Activated T-cell treated with anti-CD3 and anti-CD28 coated beads for 4 hours (primary cell): ENCODE measurements around the gene RALGAPA2.

Experiments
- DNase-seq: peaks from one replicate; pipeline ENCODE4 v3.0.0-alpha.2; 2020

The RALGAPA2 gene

DNA sequence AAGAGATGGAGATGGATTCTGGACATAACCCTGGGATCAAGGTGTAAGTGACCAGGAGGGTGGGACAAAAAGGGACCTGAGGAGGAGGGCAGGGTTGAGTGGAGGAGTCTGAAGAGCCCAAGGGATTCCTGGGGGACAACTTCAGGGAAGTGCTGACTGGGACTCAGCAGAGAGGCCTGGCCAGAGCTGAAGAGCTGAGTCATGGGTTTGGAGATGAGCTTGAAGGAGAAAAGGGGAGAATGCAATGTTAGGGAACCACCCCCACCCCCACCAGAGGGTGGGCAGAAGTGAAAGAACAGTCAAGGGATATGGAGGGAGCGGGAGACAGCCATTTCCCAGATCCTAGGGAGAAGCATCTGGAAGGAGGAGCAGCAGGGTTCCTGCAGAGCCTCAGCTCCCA, 289.3 kb downstream of the RALGAPA2 start:
- no peak for DNase-seq

- DNase-seq, result no peak
Measured at GRCh38 chr20:20417876-20418676, 294.4 kb downstream of the RALGAPA2 start.

DNA sequence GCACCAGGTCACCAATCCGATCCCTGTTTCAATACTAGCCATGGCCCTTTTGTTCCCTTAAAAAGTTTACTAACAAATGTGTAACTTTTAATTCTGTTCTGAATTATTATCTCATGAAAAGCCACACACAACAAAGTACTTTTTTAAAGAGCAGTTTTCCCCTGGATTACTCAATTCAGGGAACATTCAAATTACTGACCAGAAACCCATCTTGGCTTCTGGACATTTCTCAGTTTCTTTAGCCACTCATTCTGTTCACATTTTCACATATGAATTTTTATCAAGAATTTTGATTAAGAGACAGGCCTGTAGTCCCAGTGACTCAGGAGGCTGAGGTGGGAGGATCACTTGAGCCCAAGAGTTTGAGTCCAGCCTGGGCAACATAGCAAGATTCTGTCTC, 297.1 kb downstream of the RALGAPA2 start:
- no peak for DNase-seq

DNA sequence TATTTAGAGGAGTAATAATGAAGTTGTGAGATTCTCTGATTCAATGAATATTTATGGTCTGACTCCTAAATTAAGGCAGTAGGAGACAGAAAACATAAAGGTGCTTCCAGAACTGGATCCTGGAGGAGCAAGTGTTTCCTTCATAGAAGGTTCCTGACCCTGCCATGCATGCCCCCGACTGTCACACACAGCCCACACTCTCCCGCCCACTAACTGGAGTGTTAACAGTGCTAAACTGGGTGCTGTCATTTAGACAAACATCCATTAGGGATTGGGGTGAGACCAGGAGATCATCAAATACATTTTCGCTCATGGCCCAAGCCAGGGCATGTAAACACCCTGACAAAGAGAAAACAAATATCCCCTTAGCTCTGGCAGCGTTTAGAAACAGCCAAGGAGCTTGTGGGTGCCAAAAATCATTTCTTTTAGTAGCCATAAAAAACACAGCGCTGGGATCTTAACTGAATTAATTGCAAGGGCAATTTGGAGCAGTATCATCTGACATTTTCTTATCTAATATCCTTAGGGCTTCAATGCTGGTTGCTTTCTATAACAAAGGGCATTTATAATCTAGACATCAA, 297.7 kb downstream of the RALGAPA2 start:
- no peak for DNase-seq

- DNase-seq, result no peak
Measured at GRCh38 chr20:20413810-20414281, 298.6 kb downstream of the RALGAPA2 start.

DNA sequence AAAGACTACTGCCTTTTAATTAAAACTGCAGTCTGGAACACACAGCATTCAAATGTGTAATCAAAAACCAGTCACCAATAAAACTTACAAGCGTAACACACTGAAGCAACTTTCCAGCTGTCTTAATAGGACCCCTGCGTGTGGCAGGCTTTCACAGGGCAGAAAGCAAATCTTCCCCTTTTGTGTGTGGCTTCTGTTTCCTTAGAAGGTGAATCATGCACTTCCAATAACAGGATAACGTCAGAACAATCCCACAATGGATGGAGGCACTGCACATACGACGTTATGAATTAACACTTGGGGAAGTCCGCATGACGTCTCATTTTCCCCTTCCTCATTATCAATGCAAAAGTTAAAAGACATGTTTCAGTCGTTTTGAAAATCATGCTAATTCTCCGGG, 299.7 kb downstream of the RALGAPA2 start:
- DNase-seq, result no peak

DNA sequence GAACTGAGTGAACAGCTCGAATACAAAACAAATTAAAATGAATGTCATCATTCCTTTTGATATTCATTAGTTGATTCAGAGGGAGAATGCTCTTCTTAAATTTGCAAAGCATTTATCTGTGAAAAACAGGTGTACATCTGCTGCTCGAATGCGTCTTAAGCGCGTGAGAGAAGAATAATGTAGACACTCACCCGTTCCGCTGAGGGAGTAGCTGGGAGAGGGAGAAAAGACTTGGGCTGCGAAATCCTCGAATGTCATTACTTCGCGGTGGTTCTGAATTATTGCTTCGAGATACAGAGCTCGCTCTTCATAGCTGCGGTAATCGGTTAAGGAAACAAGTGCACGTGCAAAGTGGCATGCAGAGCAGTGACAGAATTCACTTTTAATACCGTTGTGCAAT, 300.6 kb downstream of the RALGAPA2 start:
- no peak for DNase-seq

GRCh38 chr20:20411402-20411801, 301.0 kb downstream of the RALGAPA2 start:
- no peak for DNase-seq

DNA sequence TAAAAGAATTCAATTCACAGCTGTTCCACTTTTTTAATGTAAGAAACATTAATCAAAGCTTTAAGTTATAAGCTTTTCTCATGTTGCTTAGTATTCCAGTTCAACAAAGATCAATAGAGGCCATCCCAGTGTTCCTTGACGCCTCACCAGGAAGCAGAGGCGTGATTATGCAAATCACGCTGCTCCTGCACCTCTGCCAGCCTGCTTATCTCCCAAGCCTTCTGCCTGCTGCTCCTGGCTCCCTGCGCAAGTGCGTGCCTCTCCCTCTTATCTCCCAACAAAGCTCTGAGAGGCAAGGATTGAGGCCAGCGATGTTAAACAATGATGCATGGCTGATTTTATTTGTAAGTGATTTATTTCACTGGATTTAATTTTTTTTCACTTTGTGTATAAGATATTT, 301.8 kb downstream of the RALGAPA2 start:
- no peak for DNase-seq

DNA sequence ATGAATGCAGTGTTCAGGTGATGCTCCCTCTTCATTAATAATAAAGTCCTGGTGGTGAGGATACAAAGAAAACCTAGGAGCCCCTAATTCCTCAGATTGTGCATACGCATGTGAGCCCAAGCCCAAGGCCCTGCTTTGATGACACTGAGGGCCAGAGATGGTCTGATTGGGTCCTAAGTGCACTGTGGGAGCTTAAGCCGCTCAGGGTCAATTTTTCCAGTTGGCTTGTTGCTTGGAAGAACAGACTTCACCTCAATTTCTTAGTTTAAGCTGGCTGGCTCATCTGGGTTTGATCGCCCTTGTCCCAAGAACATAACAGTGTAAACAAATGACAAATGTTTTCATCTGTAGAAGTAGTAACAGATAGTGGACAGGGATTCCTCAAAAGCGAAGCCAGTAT, 303.1 kb downstream of the RALGAPA2 start:
- DNase-seq, result no peak

DNA sequence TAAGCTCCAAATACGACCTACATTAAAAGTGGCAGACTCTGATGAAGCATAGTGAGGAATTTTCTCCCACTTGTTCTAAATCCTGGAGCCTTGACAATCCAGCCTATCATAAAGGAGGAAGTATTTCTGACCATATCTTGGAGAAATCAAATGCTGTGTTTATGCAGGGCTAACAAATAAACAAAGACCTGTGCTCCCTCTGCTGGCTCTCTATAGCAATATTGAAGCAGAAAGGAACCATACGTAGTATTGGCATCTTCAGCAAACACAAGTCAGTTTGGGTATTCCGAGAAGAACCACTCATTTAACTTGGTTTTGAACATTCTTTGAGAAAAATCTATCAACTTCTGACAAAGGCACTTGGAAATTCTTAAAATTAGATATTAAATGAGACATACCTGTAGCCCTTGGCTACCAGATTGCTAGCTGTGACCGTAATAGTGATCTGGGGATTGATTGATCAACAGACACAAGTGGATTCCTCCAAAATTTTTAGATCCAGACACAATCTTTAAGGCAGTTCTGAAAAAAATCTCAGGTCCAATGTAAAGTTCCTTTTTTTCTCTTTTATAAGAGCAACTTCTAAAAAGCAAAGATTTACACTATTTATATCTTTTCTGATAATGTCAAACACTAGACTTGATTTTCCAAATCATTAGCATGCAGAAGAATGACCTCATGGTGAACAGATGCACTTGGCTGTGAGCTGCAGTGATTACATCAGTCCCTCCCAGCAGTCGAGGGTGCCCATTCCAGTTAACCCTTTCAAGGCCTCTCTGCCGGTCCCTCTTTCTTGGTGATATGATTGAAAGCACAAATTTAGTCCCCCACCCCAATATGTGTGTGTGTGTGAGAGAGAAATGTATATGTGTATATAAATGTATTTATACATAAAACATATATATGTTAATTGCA, 304.3 kb downstream of the RALGAPA2 start:
- no peak for DNase-seq

- no peak for DNase-seq
Measured at GRCh38 chr20:20406306-20406705, 306.1 kb downstream of the RALGAPA2 start.

DNA sequence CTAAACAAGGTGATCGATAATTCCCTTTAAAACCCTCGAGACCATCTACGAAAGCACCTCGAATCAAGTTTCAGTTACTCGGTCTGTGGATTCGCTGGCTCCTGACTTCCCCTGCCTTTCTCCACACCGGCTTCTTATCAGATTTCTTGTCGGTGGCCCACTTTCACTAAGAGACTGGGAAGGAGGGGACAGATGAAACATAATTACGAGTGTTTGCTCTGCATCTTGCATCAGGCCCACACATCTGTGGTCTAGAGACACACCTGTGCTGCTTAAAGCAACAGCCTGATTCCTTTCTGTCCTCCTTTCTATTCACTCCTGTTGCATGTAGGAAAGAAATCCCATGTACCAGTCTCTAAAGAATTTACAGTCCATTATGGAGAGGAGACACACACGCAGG, 306.8 kb downstream of the RALGAPA2 start:
- no peak for DNase-seq

DNA sequence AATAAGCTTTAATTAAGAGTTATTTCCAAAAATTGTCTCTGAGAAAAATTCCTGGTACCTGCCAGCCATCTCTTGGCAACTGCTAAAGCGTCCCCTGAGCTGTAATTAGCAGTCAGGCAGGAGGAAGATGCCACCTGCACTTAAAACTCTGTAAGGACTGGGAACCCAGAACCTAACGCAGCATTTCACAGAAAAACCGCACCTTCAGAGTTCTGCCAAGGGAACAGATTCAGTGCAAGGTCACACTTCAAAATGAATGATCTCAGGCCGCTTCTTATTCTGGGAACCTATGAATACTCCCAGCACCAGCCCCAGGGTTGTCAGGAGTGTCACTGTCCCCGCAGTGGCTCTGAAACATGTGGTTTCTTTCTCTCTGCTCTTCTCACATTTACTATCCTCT, 307.8 kb downstream of the RALGAPA2 start:
- DNase-seq, result no peak

- no peak for DNase-seq
Measured at GRCh38 chr20:20401991-20402390, 310.5 kb downstream of the RALGAPA2 start.

- DNase-seq, result no peak
Measured at GRCh38 chr20:20399531-20400500, 312.6 kb downstream of the RALGAPA2 start.

- no peak for DNase-seq
Measured at GRCh38 chr20:20398123-20398522, 314.3 kb downstream of the RALGAPA2 start.

- DNase-seq, result no peak
Measured at GRCh38 chr20:20396794-20397193, 315.6 kb downstream of the RALGAPA2 start.

- DNase-seq, result no peak
Measured at GRCh38 chr20:20395903-20396568, 316.4 kb downstream of the RALGAPA2 start.

DNA sequence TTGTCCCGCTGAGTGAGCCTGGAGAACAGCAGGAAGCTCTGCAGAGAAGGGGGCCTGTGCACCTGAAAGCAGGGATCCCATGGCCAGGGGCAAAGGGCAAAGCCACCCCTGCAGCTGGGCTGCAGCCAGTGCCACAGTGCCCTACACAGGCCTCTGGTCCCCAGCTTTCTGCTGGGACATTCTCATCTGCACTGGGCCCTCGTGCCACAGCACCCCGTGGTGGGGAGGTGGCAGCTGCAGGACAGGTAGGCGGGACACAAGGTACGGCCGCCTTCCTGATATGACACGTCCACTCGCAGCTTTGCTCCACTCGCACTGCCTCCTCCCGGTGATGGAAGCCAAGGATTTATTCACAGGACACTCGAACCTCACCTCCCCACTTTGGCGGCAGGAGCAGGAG, 317.4 kb downstream of the RALGAPA2 start:
- DNase-seq, result no peak

GRCh38 chr20:20393207-20394120, 319.0 kb downstream of the RALGAPA2 start:
- no peak for DNase-seq
